ACC112 (cell line): ENCODE data around the gene CERS4.
"Not testable (repeated sequence)": the region's sequence is repeated elsewhere in the genome, so short reads cannot be mapped to it uniquely, and the experiment has no call there.

Experiments used
- H2AFZ ChIP-seq: fragments of 200-600 bp; sonication (generic); one replicate; pipeline ENCODE4 v1.6.0; 2017; ENCODE audit warnings: antibody characterized with exemption, low read length; ENCODE audit not compliant: unreplicated experiment
- H3K27ac ChIP-seq: fragments of 200-600 bp; sonication (generic); 2 replicates; pipeline ENCODE4 v1.5.1; 2014; ENCODE audit warnings: low read depth, mild to moderate bottlenecking, antibody characterized with exemption, low read length, moderate library complexity
- H3K27me3 ChIP-seq: fragments of 200-600 bp; sonication (generic); 2 replicates; pipeline ENCODE4 v1.6.1; 2014; ENCODE audit warnings: mild to moderate bottlenecking, antibody characterized with exemption, low read length, moderate library complexity, mixed read lengths; ENCODE audit not compliant: insufficient read depth
- H3K36me3 ChIP-seq: fragments of 200-600 bp; sonication (generic); 2 replicates; pipeline ENCODE4 v1.6.1; 2016; ENCODE audit warnings: mild to moderate bottlenecking, antibody characterized with exemption, low read length, moderate library complexity, mixed read lengths; ENCODE audit not compliant: insufficient read depth
- H3K4me1 ChIP-seq: fragments of 200-600 bp; sonication (generic); one replicate; pipeline ENCODE4 v1.6.1; 2016; ENCODE audit warnings: low read length, mixed read lengths; ENCODE audit not compliant: insufficient read depth, unreplicated experiment, control insufficient read depth
- H3K4me3 ChIP-seq: fragments of 200-600 bp; sonication (generic); 2 replicates; pipeline ENCODE4 v1.5.1; 2014; ENCODE audit warnings: mild to moderate bottlenecking, low read depth, low read length
- H3K79me2 ChIP-seq: fragments of 200-600 bp; sonication (generic); one replicate; pipeline ENCODE4 v1.6.0; 2016; ENCODE audit warnings: low read length; ENCODE audit not compliant: control insufficient read depth, unreplicated experiment, insufficient read depth

The CERS4 gene

DNA sequence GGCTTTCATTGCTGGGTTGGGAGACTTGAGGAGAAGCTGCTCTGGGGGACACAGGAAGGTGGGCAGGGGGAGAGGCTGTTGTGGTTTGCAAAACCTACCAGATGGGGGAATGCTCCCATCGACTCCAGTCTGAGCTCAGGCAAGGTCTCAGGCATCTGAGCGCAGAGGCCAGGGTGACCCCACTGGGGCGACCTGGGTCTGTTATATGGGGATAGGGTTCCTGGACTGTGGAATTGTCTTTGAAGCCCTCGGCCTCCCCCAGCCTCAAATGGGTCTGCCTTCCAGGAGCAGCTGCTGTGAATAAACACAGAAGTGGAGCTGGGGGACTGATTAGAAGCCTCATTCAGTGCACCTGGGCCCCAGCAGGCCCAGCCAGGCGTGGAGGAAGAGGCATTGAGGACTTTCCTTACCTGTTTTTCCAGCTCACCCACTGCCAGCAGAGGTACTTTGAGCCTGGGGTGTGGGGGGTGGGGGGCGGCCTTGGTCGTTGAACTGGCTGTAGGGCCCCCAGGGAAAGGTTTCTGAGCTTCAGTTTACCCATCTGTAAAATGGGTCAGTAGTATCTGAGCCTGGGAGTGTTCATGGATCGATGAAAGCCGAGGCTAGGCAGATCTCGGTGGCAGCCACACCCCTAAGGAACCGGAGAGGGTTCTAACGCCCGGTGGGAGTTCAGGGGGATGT lies 1.4 kb downstream of the CERS4 start:
- Histone ChIP-seq H3K27ac (no peak overlapping the region), H3K4me3 (peak overlapping the region; percentile 82), H3K79me2 (no peaks in the 10 kb centered on the region), H3K36me3 (no peaks in the 10 kb centered on the region), H2AFZ (no peak overlapping the region), H3K4me1 (peaks cover 3% of the 10 kb centered on the region), H3K27me3 (no peaks in the 10 kb centered on the region; the same call in 1 of the 2 replicates)

DNA sequence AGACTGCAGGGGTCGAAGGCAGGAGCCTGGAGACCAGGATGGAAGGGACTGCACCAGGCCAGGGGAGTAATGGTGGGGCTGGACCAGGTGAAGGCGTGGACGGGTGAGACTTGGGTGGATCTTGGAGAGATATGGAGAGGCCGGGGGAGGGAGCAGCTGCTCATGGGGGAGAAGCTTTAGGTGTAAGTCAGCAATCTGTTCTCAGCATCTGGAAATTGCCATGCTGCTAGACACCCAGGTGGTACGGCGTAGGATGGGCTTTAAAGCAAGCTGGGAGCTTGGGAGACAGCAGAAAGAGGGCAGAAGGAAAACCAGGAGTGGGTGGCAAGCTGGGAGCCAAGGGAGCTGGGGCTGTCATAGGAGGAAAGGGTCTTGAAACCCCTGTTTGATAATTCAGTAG lies 3.0 kb downstream of the CERS4 start:
- H2AFZ ChIP-seq: no peak overlapping the region
- H3K27ac ChIP-seq: no peak overlapping the region
- no peak overlapping the region for H3K4me3 ChIP-seq
- H3K79me2 ChIP-seq: no peaks in the 10 kb centered on the region
- H3K36me3 ChIP-seq: no peaks in the 10 kb centered on the region
- no peaks in the 10 kb centered on the region; the same call in 1 of the 2 replicates for H3K27me3 ChIP-seq
- H3K4me1 ChIP-seq: peaks cover 3% of the 10 kb centered on the region

DNA sequence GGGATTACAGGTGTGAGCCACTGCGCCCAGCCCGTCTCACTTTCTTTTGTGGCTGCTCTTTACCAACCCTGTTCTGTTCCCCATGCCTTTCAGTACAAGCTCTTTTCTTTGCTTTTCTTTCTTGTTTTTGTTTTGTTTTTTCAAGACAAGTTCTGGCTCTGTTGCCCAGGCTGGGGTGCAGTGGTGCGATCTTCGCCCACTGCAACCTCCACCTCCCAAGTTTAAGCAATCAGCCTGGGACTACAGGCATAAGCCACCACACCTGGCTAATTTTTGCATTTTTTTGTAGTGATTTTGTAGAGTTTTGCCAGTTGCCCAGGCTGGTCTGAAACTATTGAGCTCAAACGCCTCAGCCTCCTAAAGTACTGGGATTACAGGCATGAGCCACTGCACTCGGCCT lies 3.7 kb downstream of the CERS4 start:
- no peak overlapping the region for H3K27ac ChIP-seq
- H3K36me3 ChIP-seq: no peaks in the 10 kb centered on the region
- no peak overlapping the region for H3K4me3 ChIP-seq
- no peak overlapping the region for H2AFZ ChIP-seq
- no peaks in the 10 kb centered on the region; the same call in 1 of the 2 replicates for H3K27me3 ChIP-seq
- H3K4me1 ChIP-seq: peaks cover 3% of the 10 kb centered on the region
- H3K79me2 ChIP-seq: no peaks in the 10 kb centered on the region

DNA sequence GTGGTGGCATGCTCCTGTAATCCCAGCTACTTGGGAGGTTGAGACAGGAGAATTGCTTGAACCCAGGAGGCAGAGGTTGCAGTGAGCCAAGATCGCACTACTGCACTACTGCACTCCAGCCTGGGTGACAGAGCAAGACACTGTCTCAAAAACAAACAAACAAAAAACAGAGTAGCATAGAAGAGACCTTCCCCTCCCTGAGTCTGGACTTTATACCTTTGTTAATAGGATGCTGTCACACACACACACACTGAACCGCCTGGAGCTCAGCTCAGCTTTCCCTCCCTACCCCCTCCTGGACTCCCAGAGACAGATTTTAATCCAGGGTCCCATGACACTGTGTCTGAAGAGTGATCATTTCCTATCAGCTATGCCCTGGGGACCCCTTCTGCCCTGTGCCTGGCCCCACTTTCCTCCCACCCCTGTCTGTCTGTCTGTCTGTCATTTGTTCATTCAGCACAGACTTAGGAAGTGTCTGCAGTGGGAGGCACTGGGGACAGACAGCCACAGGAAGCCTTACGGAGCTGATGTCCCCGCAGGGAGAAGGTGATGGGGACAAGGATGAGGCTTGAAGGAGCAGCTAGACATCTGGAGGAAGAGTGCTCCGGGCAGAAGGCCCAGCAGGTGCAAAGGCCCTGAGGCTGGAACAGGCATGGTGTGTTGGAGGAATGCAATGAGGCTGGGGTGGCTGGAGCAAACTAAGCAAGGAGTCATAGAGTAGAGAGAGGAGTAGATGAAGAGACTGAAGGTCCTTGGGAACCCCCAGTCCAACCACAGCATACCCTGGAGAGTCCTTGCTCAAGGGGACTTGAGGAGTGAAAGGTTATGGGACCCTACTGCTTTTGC lies 4.9 kb downstream of the CERS4 start:
- Histone ChIP-seq H3K36me3 (no peaks in the 10 kb centered on the region), H3K27me3 (no peaks in the 10 kb centered on the region; the same call in 1 of the 2 replicates), H3K4me3 (no peak overlapping the region), H3K4me1 (no peaks in the 10 kb centered on the region), H3K27ac (no peak overlapping the region), H3K79me2 (no peaks in the 10 kb centered on the region), H2AFZ (no peak overlapping the region)

DNA sequence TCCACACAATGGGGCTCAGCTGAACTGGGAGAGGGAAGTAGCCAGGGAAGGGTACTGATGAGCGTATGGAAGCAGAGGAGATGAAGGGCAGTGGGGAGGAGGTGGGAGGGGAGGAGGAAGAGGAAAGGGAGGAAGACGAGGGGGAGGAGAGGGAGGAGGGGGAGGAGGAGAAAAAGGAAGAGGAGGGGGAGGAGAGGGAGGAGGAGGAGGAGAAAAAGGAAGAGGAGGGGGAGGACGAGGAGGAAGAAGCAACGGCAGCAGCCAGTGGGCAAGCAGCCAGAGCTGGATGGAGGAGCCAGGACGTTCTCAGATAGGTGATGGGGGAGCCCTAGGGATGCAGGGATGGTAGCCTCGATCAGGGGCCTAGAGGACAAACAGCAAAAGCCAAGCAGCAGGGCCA lies 5.6 kb downstream of the CERS4 start:
- Histone ChIP-seq H3K27me3 (no peaks in the 10 kb centered on the region; the same call in 1 of the 2 replicates), H2AFZ (no peak overlapping the region), H3K4me1 (no peaks in the 10 kb centered on the region), H3K27ac (no peak overlapping the region), H3K79me2 (no peaks in the 10 kb centered on the region), H3K36me3 (no peaks in the 10 kb centered on the region), H3K4me3 (no peak overlapping the region)

DNA sequence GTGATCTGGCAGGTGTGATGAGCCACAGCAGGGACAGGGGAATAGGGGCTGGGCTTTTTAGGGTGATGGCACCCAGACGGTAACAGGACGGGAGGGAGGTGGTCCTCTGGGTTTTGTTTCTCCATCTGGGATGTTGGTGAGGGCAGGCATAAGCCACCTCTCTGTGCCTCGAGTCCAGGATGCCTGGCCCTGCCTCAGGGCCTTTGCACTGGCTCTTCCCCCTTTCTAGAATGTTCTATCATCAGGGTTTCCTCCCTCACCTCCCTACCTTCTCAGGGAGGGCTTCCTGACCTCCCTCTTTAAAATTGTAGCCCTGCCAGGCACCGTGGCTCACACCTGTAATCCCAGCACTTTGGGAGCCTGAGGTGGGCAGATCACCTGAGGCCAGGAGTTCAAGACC lies 6.6 kb downstream of the CERS4 start:
- no peak overlapping the region for H3K4me3 ChIP-seq
- no peaks in the 10 kb centered on the region for H3K27me3 ChIP-seq
- H3K36me3 ChIP-seq: no peaks in the 10 kb centered on the region
- no peak overlapping the region for H3K27ac ChIP-seq
- no peaks in the 10 kb centered on the region for H3K79me2 ChIP-seq
- no peak overlapping the region for H2AFZ ChIP-seq
- H3K4me1 ChIP-seq: no peaks in the 10 kb centered on the region

DNA sequence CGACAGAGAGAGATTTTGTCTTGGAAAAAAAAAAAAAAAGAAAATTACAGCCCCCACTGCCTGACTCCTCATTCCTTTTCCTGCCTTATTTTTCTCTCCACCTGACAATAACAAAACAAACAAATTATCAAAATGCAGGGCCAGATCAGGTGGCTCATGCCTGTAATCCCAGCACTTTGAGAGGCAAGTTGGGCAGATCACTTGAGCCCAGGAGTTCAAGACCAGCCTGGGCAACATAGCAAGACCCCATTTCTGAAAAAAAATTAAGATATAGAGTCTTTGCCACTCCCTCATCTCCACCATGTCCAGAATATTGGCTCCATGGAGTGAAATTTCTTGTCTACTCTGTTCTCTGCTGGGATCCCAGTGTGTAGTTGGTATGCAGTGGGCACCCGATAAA lies 7.2 kb downstream of the CERS4 start:
- H3K79me2 ChIP-seq: no peaks in the 10 kb centered on the region
- H3K27me3 ChIP-seq: no peaks in the 10 kb centered on the region
- H3K4me3 ChIP-seq: no peak overlapping the region
- no peak overlapping the region for H2AFZ ChIP-seq
- no peaks in the 10 kb centered on the region for H3K36me3 ChIP-seq
- H3K4me1 ChIP-seq: no peaks in the 10 kb centered on the region
- H3K27ac ChIP-seq: no peak overlapping the region

DNA sequence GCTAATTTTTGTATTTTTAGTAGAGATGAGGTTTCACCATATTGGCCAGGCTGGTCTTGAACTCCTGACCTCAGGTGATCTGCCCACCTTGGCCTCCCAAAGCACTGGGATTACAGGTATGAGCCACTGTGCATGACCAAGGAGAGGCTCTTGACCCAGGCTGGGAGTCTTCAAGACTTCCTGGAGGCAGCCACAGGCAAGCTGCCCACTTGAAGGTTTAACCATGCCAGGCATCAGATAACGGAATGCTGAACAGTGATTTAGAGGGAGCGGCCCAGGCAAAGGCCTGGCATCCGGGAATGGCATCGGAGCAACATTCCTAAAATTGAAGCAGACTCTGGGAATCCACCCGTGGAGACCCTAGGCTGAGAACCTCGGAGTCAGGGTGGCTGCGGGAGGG lies 9.0 kb downstream of the CERS4 start:
- not testable (repeated sequence) for H3K4me3 ChIP-seq, H3K27me3 ChIP-seq, H2AFZ ChIP-seq, H3K4me1 ChIP-seq, H3K79me2 ChIP-seq, H3K27ac ChIP-seq, H3K36me3 ChIP-seq

DNA sequence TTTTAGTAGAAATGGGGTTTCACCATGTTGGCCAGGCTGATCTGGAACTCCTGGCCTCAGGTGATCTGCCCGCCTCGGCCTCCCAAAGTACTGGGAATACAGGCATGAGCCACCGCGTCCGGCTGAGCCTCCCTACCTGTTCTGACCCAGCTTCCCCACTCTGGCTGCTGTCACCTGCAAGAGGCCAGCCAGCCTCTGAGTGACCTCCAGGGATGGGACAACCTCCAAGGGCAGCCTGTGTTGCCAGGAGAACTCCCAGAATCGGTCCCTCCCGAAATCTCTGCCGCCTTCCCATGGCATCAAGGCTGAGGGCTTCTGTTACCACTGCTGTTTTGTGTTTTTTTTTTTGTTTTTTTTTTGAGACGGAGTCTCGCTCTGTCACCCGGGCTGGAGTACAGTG lies 11.3 kb downstream of the CERS4 start:
- no peaks in the 10 kb centered on the region for H3K4me1 ChIP-seq
- H3K27ac ChIP-seq: no peak overlapping the region
- H3K27me3 ChIP-seq: no peaks in the 10 kb centered on the region
- H3K4me3 ChIP-seq: no peak overlapping the region
- H3K36me3 ChIP-seq: no peaks in the 10 kb centered on the region
- no peaks in the 10 kb centered on the region for H3K79me2 ChIP-seq
- H2AFZ ChIP-seq: no peak overlapping the region

DNA sequence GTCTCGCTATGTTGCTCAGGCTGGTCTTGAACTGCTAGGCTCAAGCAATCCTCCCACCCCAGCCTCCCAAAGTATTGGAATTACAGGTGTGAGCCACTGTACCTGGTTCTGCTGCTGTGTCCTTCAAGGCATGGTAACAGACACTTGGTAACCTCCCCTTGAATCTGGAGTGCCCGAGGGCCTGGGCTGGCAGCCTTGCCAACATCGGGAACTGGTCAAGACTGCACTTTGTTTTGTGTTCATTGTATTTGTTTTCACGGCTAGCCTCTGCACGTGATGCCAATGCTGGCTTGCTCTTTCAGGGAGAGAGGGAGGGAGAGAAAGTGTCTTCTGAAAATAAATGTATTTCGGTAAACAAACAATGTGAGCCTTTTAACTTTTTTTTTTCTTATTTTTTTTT lies 12.0 kb downstream of the CERS4 start:
- no peaks in the 10 kb centered on the region for H3K27me3 ChIP-seq
- H2AFZ ChIP-seq: no peak overlapping the region
- H3K79me2 ChIP-seq: no peaks in the 10 kb centered on the region
- H3K4me3 ChIP-seq: no peak overlapping the region
- no peaks in the 10 kb centered on the region for H3K4me1 ChIP-seq
- no peak overlapping the region for H3K27ac ChIP-seq
- H3K36me3 ChIP-seq: no peaks in the 10 kb centered on the region

DNA sequence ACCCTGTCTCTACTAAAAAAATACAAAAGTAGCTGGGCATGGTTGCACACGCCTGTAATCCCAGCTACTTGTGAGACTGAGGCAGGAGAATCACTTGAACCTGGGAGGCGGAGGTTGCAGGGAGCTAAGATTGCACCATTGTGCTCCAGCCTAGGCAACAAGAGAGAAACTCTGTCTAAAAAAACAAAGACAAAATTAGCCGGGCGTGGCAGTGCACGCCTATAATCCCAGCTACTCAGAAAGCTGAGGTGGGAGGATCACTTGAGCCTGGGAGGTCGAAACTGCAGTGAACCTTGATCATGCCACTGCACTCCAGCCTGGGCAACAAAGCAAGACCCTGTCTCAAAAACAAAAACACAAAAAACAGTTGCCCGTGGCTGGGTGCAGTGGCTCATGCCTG lies 14.3 kb downstream of the CERS4 start:
- not testable (repeated sequence) for H3K27ac ChIP-seq, H3K79me2 ChIP-seq, H3K36me3 ChIP-seq

More for the DNA sequence above, 14.3 kb downstream of the CERS4 start:
- not testable (repeated sequence) for H3K4me1 ChIP-seq, H2AFZ ChIP-seq, H3K4me3 ChIP-seq, H3K27me3 ChIP-seq
